T-cell (primary cell): ENCODE measurements around the gene C1orf159. TPM values are rescaled to one million over a fixed set of nuclear protein-coding genes. Genes with fewer than 3 reads are reported as not detected.
A peak's percentile ranks its signal among the peaks of the same experiment; 100 is the strongest.

Source experiments
- ATAC-seq, 4 experiments: fragments of 200-7000 bp in 3 of 4; fragments of 150-1000 bp in 1 of 4; cut with Tn5 transposase; replicated peaks in 1 of 4; 1 replicate in 3 of 4; 2 replicates in 1 of 4; pipeline ENCODE4 v1.10.0; 2021; ENCODE audit warnings: moderate library complexity in 3 of 4, mild to moderate bottlenecking in 2 of 4, moderate number of reproducible peaks in 1 of 4
- CTCF ChIA-PET, 2 donors: fragments of 300-600 bp; sonication (Branson Sonifier 250); formaldehyde crosslinking; loops; one replicate each; lab custom pipeline; 2022; ENCODE audit warnings: antibody characterized with exemption in 2 of 2; lab: Charles Lee
- POLR2A ChIA-PET, 2 donors: fragments of 300-600 bp; sonication (Branson Sonifier 250); formaldehyde crosslinking; loops; one replicate each; lab custom pipeline; 2022; ENCODE audit warnings: antibody characterized with exemption in 2 of 2; lab: Charles Lee
- DNase-seq, 35 experiments: peaks; one replicate each; pipeline versions ENCODE4 v3.0.0 to v3.0.0-alpha.2; 2013 to 2023
- H3K27ac ChIP-seq: one replicate; pipeline ENCODE4 v1.5.1; 2013; ENCODE audit warnings: low read length
- H3K27me3 ChIP-seq, 2 experiments: replicated peaks in 1 of 2; 1 replicate in 1 of 2; 2 replicates in 1 of 2; pipeline versions ENCODE4 v1.6.1 to v1.7.0; 2013; ENCODE audit warnings: low read length in 1 of 2, mixed read lengths in 1 of 2; ENCODE audit not compliant: control insufficient read depth in 2 of 2, insufficient read depth in 2 of 2; ENCODE audit errors: extremely low read depth in 1 of 2
- H3K36me3 ChIP-seq, 2 donors: 1 replicate in 1 of 2; 2 replicates in 1 of 2; pipeline versions ENCODE4 v1.6.1 to v1.7.0; 2013; ENCODE audit warnings: low read length in 1 of 2; ENCODE audit not compliant: control insufficient read depth in 2 of 2, insufficient read depth in 1 of 2; ENCODE audit errors: extremely low read depth in 1 of 2
- H3K4me1 ChIP-seq, 2 experiments: 1 replicate in 1 of 2; 2 replicates in 1 of 2; pipeline versions ENCODE4 v1.6.1 to v1.7.0; 2013; ENCODE audit warnings: low read length in 2 of 2, mixed read lengths in 1 of 2; ENCODE audit not compliant: insufficient read depth in 2 of 2, control insufficient read depth in 1 of 2; ENCODE audit errors: extremely low read depth in 1 of 2
- H3K4me3 ChIP-seq, 2 donors: 1 replicate in 1 of 2; 2 replicates in 1 of 2; pipeline versions ENCODE4 v1.5.1 to v1.7.0; 2013; ENCODE audit warnings: mild to moderate bottlenecking in 2 of 2, low read length in 1 of 2, moderate library complexity in 1 of 2; ENCODE audit not compliant: control insufficient read depth in 1 of 2; ENCODE audit errors: extremely low read depth in 1 of 2
- H3K9me3 ChIP-seq: 2 replicates; pipeline ENCODE4 v1.7.0; 2013
- H3K27ac Mint-ChIP-seq, 2 donors: one replicate each; pipeline ENCODE4 v1.8.0; 2020 to 2021; ENCODE audit warnings: mild to moderate bottlenecking in 2 of 2, mixed read lengths in 2 of 2
- H3K27me3 Mint-ChIP-seq, 2 donors: one replicate each; pipeline ENCODE4 v1.8.0; 2021 to 2022; ENCODE audit warnings: mixed read lengths in 2 of 2
- H3K36me3 Mint-ChIP-seq: one replicate; pipeline ENCODE4 v1.8.0; 2021; ENCODE audit warnings: mixed read lengths
- H3K4me1 Mint-ChIP-seq, 3 donors: one replicate each; pipeline ENCODE4 v1.8.0; 2020 to 2022; ENCODE audit warnings: mixed read lengths in 3 of 3, mild to moderate bottlenecking in 1 of 3
- H3K4me3 Mint-ChIP-seq, 3 donors: one replicate each; pipeline ENCODE4 v1.8.0; 2020 to 2022; ENCODE audit warnings: mild to moderate bottlenecking in 3 of 3, mixed read lengths in 3 of 3, moderate library complexity in 3 of 3
- H3K9me3 Mint-ChIP-seq, 3 donors: one replicate each; pipeline ENCODE4 v1.8.0; 2020 to 2022; ENCODE audit warnings: mixed read lengths in 3 of 3
- WGBS: methylation state at CpG from one replicate; pipeline ENCODE4 v1.1.5; 2013; ENCODE audit warnings: missing lambda C conversion rate; ENCODE audit not compliant: insufficient coverage; 5-methylcytosine and 5-hydroxymethylcytosine counted together
- total RNA-seq, 35 experiments: library from RNA in 6 of 35; stranded (reverse) in 6 of 35; fragments of 120-200 nt in 1 of 35; gene quantifications; one replicate each; pipeline versions ENCODE4 v1.2.1 to v1.2.4 and lab custom pipeline; 2013 to 2026

Gene C1orf159
- total RNA-seq, 5 donors from 2014 or later (not counting 1 experiment from before 2014, with no cell fraction given) = 20.4 to 37.7 (median 22.5) TPM

DNA sequence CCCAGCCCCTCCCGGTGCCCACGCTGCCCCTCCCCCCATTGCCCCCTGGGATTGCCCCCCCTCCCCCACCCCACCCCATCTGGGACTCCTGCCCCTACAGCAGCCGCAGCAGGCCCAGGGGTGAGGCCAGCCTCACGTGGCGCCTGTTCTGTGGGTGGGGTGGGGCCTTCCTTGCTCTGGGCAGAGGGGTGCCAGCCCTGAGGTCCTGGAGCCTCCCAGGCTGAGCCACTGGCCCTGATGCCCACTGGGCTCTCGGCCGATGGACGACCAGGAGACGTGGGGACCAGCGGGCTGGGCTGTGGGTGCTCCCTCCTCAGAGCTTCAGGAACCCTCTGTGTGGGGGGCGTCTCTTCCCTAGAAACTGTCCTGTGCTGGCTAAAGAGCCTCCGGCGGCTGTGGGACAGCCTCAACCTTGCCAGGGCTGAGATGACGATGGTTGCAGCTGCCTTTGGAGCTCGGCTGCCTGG, 5.8 kb upstream of the C1orf159 start:
- Histone ChIP-seq H3K36me3 (no peaks in the 10 kb centered on the region), H3K4me3 (no peak overlapping the region), H3K9me3 (no peaks in the 10 kb centered on the region), H3K27ac (no peak overlapping the region), H3K4me1 (peaks cover 0 to 23% of the 10 kb centered on the region in 2 experiments), H3K27me3 (peaks cover 0 to 57% of the 10 kb centered on the region in 2 experiments)
- peaks cover 0 to 10% (median 1%) of the 10 kb centered on the region in 3 donors for H3K4me1 Mint-ChIP-seq
- no peaks in the 10 kb centered on the region for H3K36me3 Mint-ChIP-seq
- H3K27ac Mint-ChIP-seq = no peak overlapping the region
- H3K4me3 Mint-ChIP-seq = no peak overlapping the region
- H3K27me3 Mint-ChIP-seq = peaks cover 0 to 8% of the 10 kb centered on the region in 2 donors
- ChIA-PET POLR2A (no interaction called here), CTCF (interaction anchor here (0.6 to 3.0 kb wide), 3 partner anchors 129 to 170 kb away, joined by 3 to 17 read pairs (median 4); no protein-coding TSS in a partner anchor)
- no peak for DNase-seq
- WGBS = 68% methylated on average over 10 of the region's 15 CpGs
- peak in 2 of 4 experiments; percentile 30 to 38 for ATAC-seq
- H3K9me3 Mint-ChIP-seq = no peaks in the 10 kb centered on the region

DNA sequence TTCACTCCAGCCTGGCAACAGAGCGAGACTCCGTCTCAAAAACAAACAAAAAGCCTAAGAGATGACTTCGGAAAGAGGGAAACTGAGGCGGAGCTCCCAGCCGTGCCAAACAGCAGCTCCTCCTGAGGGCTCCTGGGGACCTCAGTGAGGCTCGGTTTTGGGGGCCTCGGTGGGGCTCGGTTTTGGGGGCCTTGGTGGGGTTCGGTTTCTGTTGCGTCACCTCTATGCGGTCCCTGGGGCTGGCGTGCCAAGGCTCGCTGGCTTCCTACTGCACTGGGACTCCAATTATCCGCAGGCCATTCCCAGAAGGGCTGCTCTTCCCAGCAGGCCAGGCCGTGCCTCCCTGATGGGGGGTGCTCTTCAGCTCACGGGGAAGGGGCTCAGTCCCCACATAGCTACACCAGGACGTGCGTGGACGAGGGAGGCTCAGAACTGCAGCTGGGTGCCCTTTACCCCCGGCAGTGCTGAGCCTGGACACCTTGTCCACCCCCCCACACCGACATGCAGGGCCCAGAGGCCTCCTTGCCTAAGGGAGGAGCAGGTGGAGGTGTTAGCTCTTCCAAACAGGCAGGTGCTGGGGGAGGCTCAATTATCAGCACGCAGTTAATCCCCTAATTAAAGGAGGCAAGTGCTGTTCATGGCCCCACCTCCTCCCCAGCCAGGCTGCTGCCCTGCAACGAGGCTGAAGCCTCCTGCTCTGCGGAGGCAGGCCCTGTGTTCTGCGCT, 5.1 kb upstream of the C1orf159 start:
- Histone ChIP-seq H3K36me3 (no peaks in the 10 kb centered on the region), H3K4me1 (peaks cover 0 to 25% of the 10 kb centered on the region in 2 experiments), H3K27ac (no peak overlapping the region), H3K9me3 (no peaks in the 10 kb centered on the region), H3K27me3 (peaks cover 0 to 57% of the 10 kb centered on the region in 2 experiments), H3K4me3 (no peak overlapping the region)
- H3K27ac Mint-ChIP-seq = no peak overlapping the region
- peaks cover 0 to 8% of the 10 kb centered on the region in 2 donors for H3K27me3 Mint-ChIP-seq
- H3K36me3 Mint-ChIP-seq = no peaks in the 10 kb centered on the region
- 95% methylated on average over 11 of the region's 25 CpGs for WGBS
- H3K9me3 Mint-ChIP-seq = no peaks in the 10 kb centered on the region
- peaks cover 0 to 10% (median 1%) of the 10 kb centered on the region in 3 donors for H3K4me1 Mint-ChIP-seq
- ATAC-seq = no peak
- POLR2A ChIA-PET = no interaction called here
- DNase-seq = no peak
- H3K4me3 Mint-ChIP-seq = peak overlapping the region in 1 of 3 donors; percentile 9
- CTCF ChIA-PET = interaction anchor here in 1 of 2 donors (0.6 to 3.0 kb wide), 3 partner anchors 16 to 170 kb away, joined by 3 to 17 read pairs (median 3); no protein-coding TSS in a partner anchor

DNA sequence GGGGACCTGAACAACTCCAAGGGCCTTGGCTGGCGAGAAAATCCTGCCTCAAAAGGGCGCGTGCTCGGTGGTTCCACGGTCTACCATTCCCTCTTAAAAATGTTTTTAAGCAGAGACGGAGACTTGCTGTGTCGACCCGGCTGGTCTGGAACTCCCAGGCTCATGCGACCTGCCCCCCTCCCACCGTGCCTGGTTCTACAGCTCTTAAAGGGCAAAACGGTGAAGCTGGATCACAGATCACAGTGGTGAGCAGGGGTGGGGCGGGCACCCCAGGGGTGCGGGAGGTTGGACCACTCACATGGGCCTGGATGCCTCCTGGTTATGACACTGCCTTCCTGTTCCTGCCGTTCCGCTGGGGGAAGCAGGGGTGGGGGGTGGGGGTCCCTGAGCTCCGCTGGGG, 4.2 kb upstream of the C1orf159 start:
- POLR2A ChIA-PET = no interaction called here
- no peak for ATAC-seq
- CTCF ChIA-PET = interaction anchor here in 1 of 2 donors (0.6 to 3.0 kb wide), 3 partner anchors 17 to 171 kb away, joined by 3 to 17 read pairs (median 3); no protein-coding TSS in a partner anchor
- 68% methylated on average over 11 of the region's 16 CpGs for WGBS
- Histone ChIP-seq H3K4me1 (peaks cover 0 to 27% of the 10 kb centered on the region in 2 experiments), H3K4me3 (no peak overlapping the region), H3K36me3 (no peaks in the 10 kb centered on the region), H3K9me3 (no peaks in the 10 kb centered on the region), H3K27ac (no peak overlapping the region), H3K27me3 (peaks cover 0 to 57% of the 10 kb centered on the region in 2 experiments)
- Mint-ChIP-seq H3K4me1 (peaks cover under 1 to 11% (median 2%) of the 10 kb centered on the region in 3 donors), H3K36me3 (no peaks in the 10 kb centered on the region), H3K27ac (no peak overlapping the region), H3K9me3 (no peaks in the 10 kb centered on the region), H3K4me3 (no peak overlapping the region), H3K27me3 (peaks cover 0 to 8% of the 10 kb centered on the region in 2 donors)
- no peak for DNase-seq

DNA sequence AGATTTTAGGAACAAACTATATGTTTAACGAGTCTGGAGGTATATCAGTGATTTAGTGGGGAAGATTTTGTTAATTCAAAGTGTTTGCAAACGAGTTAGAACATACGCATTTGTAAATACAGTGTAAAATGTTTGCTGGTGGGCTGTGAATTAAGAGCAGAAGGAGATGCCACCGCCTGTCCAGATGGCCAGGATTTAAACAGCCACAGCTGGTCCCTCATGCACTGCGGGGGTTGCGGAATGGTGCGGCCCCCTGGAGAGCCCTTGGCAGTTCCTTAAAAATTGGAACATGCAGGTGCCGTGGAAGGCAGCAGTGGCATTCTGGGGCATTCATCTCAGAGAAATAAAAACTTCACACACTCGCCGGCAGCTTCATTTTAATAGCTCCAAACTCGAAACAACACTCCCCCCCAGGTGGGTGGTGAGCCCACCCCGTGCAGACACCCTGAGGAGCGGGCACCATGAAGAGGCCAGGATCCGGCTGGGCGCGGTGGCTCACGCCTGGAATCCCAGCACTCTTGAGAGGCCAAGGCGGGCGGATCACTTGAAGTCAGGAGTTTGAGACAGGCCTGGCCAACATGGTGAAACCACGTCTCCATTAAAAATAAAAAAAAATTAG, 3.5 kb upstream of the C1orf159 start:
- H3K36me3 ChIP-seq = no peaks in the 10 kb centered on the region
- H3K4me3 ChIP-seq = no peak overlapping the region
- Mint-ChIP-seq H3K4me1 (peaks cover 7 to 18% (median 8%) of the 10 kb centered on the region in 3 donors), H3K36me3 (no peaks in the 10 kb centered on the region), H3K27me3 (peaks cover 0 to 8% of the 10 kb centered on the region in 2 donors), H3K4me3 (no peak overlapping the region), H3K27ac (no peak overlapping the region), H3K9me3 (no peaks in the 10 kb centered on the region)
- POLR2A ChIA-PET = no interaction called here
- no peaks in the 10 kb centered on the region for H3K9me3 ChIP-seq
- ATAC-seq = no peak
- no peak overlapping the region for H3K27ac ChIP-seq
- no peak for DNase-seq
- WGBS = 80% methylated on average over 18 of the region's 20 CpGs
- H3K4me1 ChIP-seq = peaks cover 3 to 34% of the 10 kb centered on the region in 2 experiments
- CTCF ChIA-PET = no interaction called here
- peaks cover 0 to 57% of the 10 kb centered on the region in 2 experiments for H3K27me3 ChIP-seq

DNA sequence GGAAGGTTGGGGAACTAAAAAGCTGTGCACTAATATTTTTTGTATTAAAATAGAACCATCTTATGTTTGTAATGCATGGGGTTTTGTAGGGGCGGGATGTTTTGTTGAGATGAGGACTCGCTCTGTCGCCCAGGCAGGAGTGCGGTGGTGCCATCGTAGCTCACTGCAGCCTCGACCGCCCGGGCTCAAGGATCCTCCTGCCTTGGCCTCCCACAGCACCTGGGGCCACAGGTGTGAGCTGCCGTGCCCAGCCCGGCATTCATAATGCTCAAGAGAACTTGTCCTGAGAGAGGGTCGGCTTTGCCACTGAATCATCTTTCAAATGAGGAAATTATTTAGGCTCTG, 3.0 kb upstream of the C1orf159 start:
- ATAC-seq = no peak
- H3K27me3 Mint-ChIP-seq = peaks cover 0 to 8% of the 10 kb centered on the region in 2 donors
- no peak overlapping the region for H3K4me3 ChIP-seq
- 90% methylated on average over 10 of the region's 11 CpGs for WGBS
- ChIA-PET POLR2A (no interaction called here), CTCF (no interaction called here)
- H3K27ac ChIP-seq = no peak overlapping the region
- no peaks in the 10 kb centered on the region for H3K36me3 Mint-ChIP-seq
- H3K4me1 ChIP-seq = peaks cover 3 to 36% of the 10 kb centered on the region in 2 experiments
- H3K36me3 ChIP-seq = no peaks in the 10 kb centered on the region
- H3K27me3 ChIP-seq = peaks cover 0 to 53% of the 10 kb centered on the region in 2 experiments
- no peaks in the 10 kb centered on the region for H3K9me3 Mint-ChIP-seq
- no peak for DNase-seq
- no peak overlapping the region for H3K27ac Mint-ChIP-seq
- no peaks in the 10 kb centered on the region for H3K9me3 ChIP-seq
- H3K4me3 Mint-ChIP-seq = no peak overlapping the region
- peaks cover 7 to 16% (median 8%) of the 10 kb centered on the region in 3 donors for H3K4me1 Mint-ChIP-seq
